ENCODE results near the gene RGS8. TPM values are rescaled to one million over a fixed set of nuclear protein-coding genes. Genes with fewer than 3 reads are reported as not detected.
"Not testable (repeated sequence)": the region's sequence is repeated elsewhere in the genome, so short reads cannot be mapped to it uniquely, and the experiment has no call there.

RGS8 gene
- polyA plus RNA-seq, 2 donors, result not detected

GRCh38 chr1:182703539-182703938 is 19.2 kb upstream of the RGS8 start:
- Histone ChIP-seq H3K27me3 (ENCODE audit: control insufficient read depth in 1 of 2, insufficient read depth in 2 of 2, low read length in 2 of 2) (no peaks in the 10 kb centered on the region), H3K9me3 (ENCODE audit: control insufficient read depth in 2 of 2, insufficient read depth in 1 of 2, low read depth in 1 of 2, low read length in 1 of 2) (no peaks in the 10 kb centered on the region), H3K27ac (ENCODE audit: low read depth in 2 of 2, low read length in 1 of 2) (no peak overlapping the region), H3K4me3 (ENCODE audit: low read depth in 1 of 2, low read length in 2 of 2) (no peak overlapping the region), H3K36me3 (ENCODE audit: control insufficient read depth in 2 of 2, insufficient read depth in 2 of 2, low read length in 1 of 2) (no peaks in the 10 kb centered on the region), H3K4me1 (ENCODE audit: control insufficient read depth in 2 of 2, insufficient read depth in 2 of 2, low read length in 1 of 2) (peaks cover 0 to 2% of the 10 kb centered on the region in 2 donors)
- 48 to 60% methylated on average over 4 of the region's 4 CpGs for WGBS, 2 donors

DNA sequence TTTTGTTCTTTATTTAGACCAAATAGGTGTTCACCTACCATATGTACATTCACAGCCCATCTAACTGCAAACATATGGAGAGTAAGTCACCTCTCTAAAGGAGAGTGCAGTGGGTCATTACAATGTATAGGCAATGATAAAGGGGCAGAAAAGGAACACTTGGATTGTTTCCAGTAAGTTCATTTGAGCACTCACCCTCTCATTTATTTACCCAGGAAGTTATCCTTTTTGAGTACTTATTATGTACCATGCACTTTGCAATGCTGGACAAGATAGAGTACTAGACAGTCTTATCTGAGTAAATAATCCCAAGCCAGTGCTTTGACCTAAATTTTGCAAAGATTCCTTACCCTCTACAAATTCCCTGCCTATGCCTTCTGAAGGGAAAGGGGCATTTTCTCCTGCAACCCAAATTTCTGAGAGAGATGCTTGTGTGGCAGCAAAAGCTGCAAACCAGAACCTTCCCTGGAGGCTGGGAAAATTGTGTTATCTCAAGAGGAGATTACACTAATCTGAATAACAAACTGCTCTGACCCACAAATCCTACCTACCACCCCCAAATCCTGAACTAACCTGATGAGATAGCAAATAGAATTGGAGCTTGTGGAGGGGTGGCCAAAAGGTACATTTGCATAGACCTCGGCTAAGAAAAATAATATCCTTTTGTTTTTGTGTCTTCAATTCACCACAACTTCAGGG is 18.6 kb upstream of the RGS8 start:
- 40 to 64% methylated on average over 1 of the region's 1 CpG for WGBS, 2 donors
- H3K36me3 ChIP-seq (ENCODE audit: control insufficient read depth in 2 of 2, insufficient read depth in 2 of 2, low read length in 1 of 2), result no peaks in the 10 kb centered on the region

DNA sequence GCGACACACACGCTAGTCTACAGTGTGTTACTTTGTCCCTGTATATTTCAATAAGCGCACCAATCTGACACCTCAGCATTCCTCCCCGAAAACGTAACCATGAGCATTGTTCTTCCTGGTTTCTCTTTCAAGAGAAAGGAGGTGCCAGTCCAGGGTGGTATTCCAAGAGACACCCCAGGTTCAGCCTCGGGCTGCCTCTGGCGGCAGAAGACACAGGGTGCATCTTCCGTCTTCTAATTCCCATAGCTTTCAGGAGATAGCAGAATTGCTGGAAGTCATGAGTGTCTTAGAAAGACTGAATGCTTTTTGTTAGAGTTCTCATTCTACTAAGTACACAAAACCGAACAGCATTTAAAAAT is 15.9 kb upstream of the RGS8 start:
- Histone ChIP-seq H3K9me3 (ENCODE audit: control insufficient read depth in 2 of 2, insufficient read depth in 1 of 2, low read depth in 1 of 2, low read length in 1 of 2) (no peaks in the 10 kb centered on the region), H3K27me3 (ENCODE audit: control insufficient read depth in 1 of 2, insufficient read depth in 2 of 2, low read length in 2 of 2) (no peaks in the 10 kb centered on the region), H3K4me1 (ENCODE audit: control insufficient read depth in 2 of 2, insufficient read depth in 2 of 2, low read length in 1 of 2) (peaks cover 0 to 2% of the 10 kb centered on the region in 2 donors), H3K36me3 (ENCODE audit: control insufficient read depth in 2 of 2, insufficient read depth in 2 of 2, low read length in 1 of 2) (no peaks in the 10 kb centered on the region), H3K27ac (ENCODE audit: low read depth in 2 of 2, low read length in 1 of 2) (no peak overlapping the region), H3K4me3 (ENCODE audit: low read depth in 1 of 2, low read length in 2 of 2) (peak overlapping the region in 1 of 2 donors; percentile 21)
- 58 to 69% methylated on average over 9 of the region's 9 CpGs for WGBS, 2 donors

More for the DNA sequence above, 18.6 kb upstream of the RGS8 start:
- H3K27ac ChIP-seq (ENCODE audit: low read depth in 2 of 2, low read length in 1 of 2), result no peak overlapping the region
- peaks cover 0 to 2% of the 10 kb centered on the region in 2 donors for H3K4me1 ChIP-seq (ENCODE audit: control insufficient read depth in 2 of 2, insufficient read depth in 2 of 2, low read length in 1 of 2)
- H3K9me3 ChIP-seq (ENCODE audit: control insufficient read depth in 2 of 2, insufficient read depth in 1 of 2, low read depth in 1 of 2, low read length in 1 of 2), result no peaks in the 10 kb centered on the region
- H3K27me3 ChIP-seq (ENCODE audit: control insufficient read depth in 1 of 2, insufficient read depth in 2 of 2, low read length in 2 of 2), result no peaks in the 10 kb centered on the region
- H3K4me3 ChIP-seq (ENCODE audit: low read depth in 1 of 2, low read length in 2 of 2), result no peak overlapping the region

GRCh38 chr1:182699393-182700350 is 15.3 kb upstream of the RGS8 start:
- WGBS, 2 donors, result 23 to 36% methylated on average over 27 of the region's 27 CpGs
- Histone ChIP-seq H3K27me3 (ENCODE audit: control insufficient read depth in 1 of 2, insufficient read depth in 2 of 2, low read length in 2 of 2) (no peaks in the 10 kb centered on the region), H3K27ac (ENCODE audit: low read depth in 2 of 2, low read length in 1 of 2) (no peak overlapping the region), H3K36me3 (ENCODE audit: control insufficient read depth in 2 of 2, insufficient read depth in 2 of 2, low read length in 1 of 2) (no peaks in the 10 kb centered on the region), H3K4me3 (ENCODE audit: low read depth in 1 of 2, low read length in 2 of 2) (peak overlapping the region; percentile 7 to 21), H3K4me1 (ENCODE audit: control insufficient read depth in 2 of 2, insufficient read depth in 2 of 2, low read length in 1 of 2) (peaks cover 0 to 2% of the 10 kb centered on the region in 2 donors), H3K9me3 (ENCODE audit: control insufficient read depth in 2 of 2, insufficient read depth in 1 of 2, low read depth in 1 of 2, low read length in 1 of 2) (no peaks in the 10 kb centered on the region)

GRCh38 chr1:182698971-182699370 is 14.6 kb upstream of the RGS8 start:
- Histone ChIP-seq H3K4me1 (ENCODE audit: control insufficient read depth in 2 of 2, insufficient read depth in 2 of 2, low read length in 1 of 2) (peaks cover 0 to 2% of the 10 kb centered on the region in 2 donors), H3K27me3 (ENCODE audit: control insufficient read depth in 1 of 2, insufficient read depth in 2 of 2, low read length in 2 of 2) (no peaks in the 10 kb centered on the region), H3K36me3 (ENCODE audit: control insufficient read depth in 2 of 2, insufficient read depth in 2 of 2, low read length in 1 of 2) (no peaks in the 10 kb centered on the region), H3K27ac (ENCODE audit: low read depth in 2 of 2, low read length in 1 of 2) (no peak overlapping the region), H3K9me3 (ENCODE audit: control insufficient read depth in 2 of 2, insufficient read depth in 1 of 2, low read depth in 1 of 2, low read length in 1 of 2) (no peaks in the 10 kb centered on the region), H3K4me3 (ENCODE audit: low read depth in 1 of 2, low read length in 2 of 2) (no peak overlapping the region)
- WGBS, 2 donors, result 89 to 90% methylated on average over 5 of the region's 5 CpGs

- not testable (repeated sequence) for H3K27ac ChIP-seq (ENCODE audit: low read depth in 2 of 2, low read length in 1 of 2); H3K36me3 ChIP-seq (ENCODE audit: control insufficient read depth in 2 of 2, insufficient read depth in 2 of 2, low read length in 1 of 2); H3K27me3 ChIP-seq (ENCODE audit: control insufficient read depth in 1 of 2, insufficient read depth in 2 of 2, low read length in 2 of 2); H3K4me3 ChIP-seq (ENCODE audit: low read depth in 1 of 2, low read length in 2 of 2); H3K4me1 ChIP-seq (ENCODE audit: control insufficient read depth in 2 of 2, insufficient read depth in 2 of 2, low read length in 1 of 2); H3K9me3 ChIP-seq (ENCODE audit: control insufficient read depth in 2 of 2, insufficient read depth in 1 of 2, low read depth in 1 of 2, low read length in 1 of 2)
Observed at GRCh38 chr1:182693139-182693538, 8.8 kb upstream of the RGS8 start.

GRCh38 chr1:182690886-182691443 is 6.6 kb upstream of the RGS8 start:
- Histone ChIP-seq H3K4me3 (ENCODE audit: low read depth in 1 of 2, low read length in 2 of 2) (no peak overlapping the region), H3K27ac (ENCODE audit: low read depth in 2 of 2, low read length in 1 of 2) (no peak overlapping the region), H3K27me3 (ENCODE audit: control insufficient read depth in 1 of 2, insufficient read depth in 2 of 2, low read length in 2 of 2) (no peaks in the 10 kb centered on the region), H3K36me3 (ENCODE audit: control insufficient read depth in 2 of 2, insufficient read depth in 2 of 2, low read length in 1 of 2) (no peaks in the 10 kb centered on the region), H3K9me3 (ENCODE audit: control insufficient read depth in 2 of 2, insufficient read depth in 1 of 2, low read depth in 1 of 2, low read length in 1 of 2) (peaks cover 0 to 2% of the 10 kb centered on the region in 2 donors), H3K4me1 (ENCODE audit: control insufficient read depth in 2 of 2, insufficient read depth in 2 of 2, low read length in 1 of 2) (no peaks in the 10 kb centered on the region)
- WGBS, 2 donors, result 44 to 68% methylated on average over 1 of the region's 1 CpG

GRCh38 chr1:182688436-182689205 is 4.2 kb upstream of the RGS8 start:
- H3K4me1 ChIP-seq (ENCODE audit: control insufficient read depth in 2 of 2, insufficient read depth in 2 of 2, low read length in 1 of 2), result no peaks in the 10 kb centered on the region
- H3K4me3 ChIP-seq (ENCODE audit: low read depth in 1 of 2, low read length in 2 of 2), result no peak overlapping the region
- WGBS, 2 donors, result 91 to 93% methylated on average over 8 of the region's 8 CpGs
- H3K27ac ChIP-seq (ENCODE audit: low read depth in 2 of 2, low read length in 1 of 2), result no peak overlapping the region
- H3K9me3 ChIP-seq (ENCODE audit: control insufficient read depth in 2 of 2, insufficient read depth in 1 of 2, low read depth in 1 of 2, low read length in 1 of 2), result peaks cover 0 to 2% of the 10 kb centered on the region in 2 donors
- H3K27me3 ChIP-seq (ENCODE audit: control insufficient read depth in 1 of 2, insufficient read depth in 2 of 2, low read length in 2 of 2), result no peaks in the 10 kb centered on the region
- no peaks in the 10 kb centered on the region for H3K36me3 ChIP-seq (ENCODE audit: control insufficient read depth in 2 of 2, insufficient read depth in 2 of 2, low read length in 1 of 2)

DNA sequence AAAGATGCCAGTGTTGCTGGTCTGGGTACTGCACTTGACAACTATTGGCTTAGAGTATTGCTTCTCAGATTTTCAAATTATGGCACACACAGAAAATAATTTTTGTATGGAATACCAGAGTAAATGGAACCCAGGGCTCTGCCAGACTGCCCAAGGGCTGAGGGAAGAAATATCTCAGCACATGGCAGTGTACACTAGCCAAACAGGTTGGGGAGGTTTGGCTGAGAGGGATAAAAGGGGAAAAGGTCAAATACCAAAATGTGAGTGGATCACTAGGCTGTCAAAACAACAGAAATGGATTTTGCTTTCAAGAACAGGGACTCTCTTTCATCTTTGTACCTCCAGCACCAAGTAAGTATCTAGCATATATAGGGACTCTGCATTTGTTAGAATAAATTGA is 3.0 kb upstream of the RGS8 start:
- no peaks in the 10 kb centered on the region for H3K4me1 ChIP-seq (ENCODE audit: control insufficient read depth in 2 of 2, insufficient read depth in 2 of 2, low read length in 1 of 2)
- no peak overlapping the region for H3K4me3 ChIP-seq (ENCODE audit: low read depth in 1 of 2, low read length in 2 of 2)
- no peaks in the 10 kb centered on the region for H3K36me3 ChIP-seq (ENCODE audit: control insufficient read depth in 2 of 2, insufficient read depth in 2 of 2, low read length in 1 of 2)
- no peaks in the 10 kb centered on the region for H3K27me3 ChIP-seq (ENCODE audit: control insufficient read depth in 1 of 2, insufficient read depth in 2 of 2, low read length in 2 of 2)
- no peak overlapping the region for H3K27ac ChIP-seq (ENCODE audit: low read depth in 2 of 2, low read length in 1 of 2)
- peaks cover 0 to 2% of the 10 kb centered on the region in 2 donors for H3K9me3 ChIP-seq (ENCODE audit: control insufficient read depth in 2 of 2, insufficient read depth in 1 of 2, low read depth in 1 of 2, low read length in 1 of 2)
